ENCODE data around the gene KIF26B.

DNA sequence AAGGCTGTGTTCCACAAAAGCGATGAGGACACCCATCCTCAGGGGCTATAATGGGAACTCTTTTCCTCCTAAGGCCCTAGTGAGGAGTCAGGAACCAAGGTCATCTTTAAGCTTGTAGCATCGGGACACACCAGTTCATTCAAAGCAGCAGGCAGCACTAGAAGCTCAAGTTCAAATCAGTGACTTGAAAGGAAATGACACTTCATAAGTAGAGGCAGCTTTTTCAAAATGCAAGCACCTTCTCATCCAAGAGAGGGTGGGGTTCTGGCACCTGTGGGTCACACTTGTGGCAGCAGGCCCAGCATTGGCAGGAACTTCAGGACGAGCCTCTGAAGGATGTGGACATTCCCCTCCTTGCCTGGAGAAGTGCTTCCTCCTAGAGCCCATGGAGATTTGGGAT, 496.3 kb downstream of the KIF26B start:
- TF ChIP-seq, protein P1, sequence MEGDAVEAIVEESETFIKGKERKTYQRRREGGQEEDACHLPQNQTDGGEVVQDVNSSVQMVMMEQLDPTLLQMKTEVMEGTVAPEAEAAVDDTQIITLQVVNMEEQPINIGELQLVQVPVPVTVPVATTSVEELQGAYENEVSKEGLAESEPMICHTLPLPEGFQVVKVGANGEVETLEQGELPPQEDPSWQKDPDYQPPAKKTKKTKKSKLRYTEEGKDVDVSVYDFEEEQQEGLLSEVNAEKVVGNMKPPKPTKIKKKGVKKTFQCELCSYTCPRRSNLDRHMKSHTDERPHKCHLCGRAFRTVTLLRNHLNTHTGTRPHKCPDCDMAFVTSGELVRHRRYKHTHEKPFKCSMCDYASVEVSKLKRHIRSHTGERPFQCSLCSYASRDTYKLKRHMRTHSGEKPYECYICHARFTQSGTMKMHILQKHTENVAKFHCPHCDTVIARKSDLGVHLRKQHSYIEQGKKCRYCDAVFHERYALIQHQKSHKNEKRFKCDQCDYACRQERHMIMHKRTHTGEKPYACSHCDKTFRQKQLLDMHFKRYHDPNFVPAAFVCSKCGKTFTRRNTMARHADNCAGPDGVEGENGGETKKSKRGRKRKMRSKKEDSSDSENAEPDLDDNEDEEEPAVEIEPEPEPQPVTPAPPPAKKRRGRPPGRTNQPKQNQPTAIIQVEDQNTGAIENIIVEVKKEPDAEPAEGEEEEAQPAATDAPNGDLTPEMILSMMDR (conservative IDR thresholded peaks at IDR 0.05; ENCODE audit: low read depth, low read length): no peak
- TF ChIP-seq EZH2phosphoT487 (IDR thresholded peaks at IDR 0.05; ENCODE audit: borderline replicate concordance, low read length) (no peak), EZH2 (IDR thresholded peaks at IDR 0.05; ENCODE audit: low read length, unreplicated experiment) (no peak)
